HG02938 (cell line): ENCODE measurements around the gene PKNOX1.
"Not testable (repeated sequence)": the region's sequence is repeated elsewhere in the genome, so short reads cannot be mapped to it uniquely, and the experiment has no call there.

Experiments
- ATAC-seq: cut with Tn5 transposase; IDR thresholded peaks from one replicate; pipeline ENCODE4 v1.9.1; 2021; ENCODE audit warnings: mild to moderate bottlenecking, moderate library complexity; ENCODE audit not compliant: unreplicated experiment

Gene PKNOX1

DNA sequence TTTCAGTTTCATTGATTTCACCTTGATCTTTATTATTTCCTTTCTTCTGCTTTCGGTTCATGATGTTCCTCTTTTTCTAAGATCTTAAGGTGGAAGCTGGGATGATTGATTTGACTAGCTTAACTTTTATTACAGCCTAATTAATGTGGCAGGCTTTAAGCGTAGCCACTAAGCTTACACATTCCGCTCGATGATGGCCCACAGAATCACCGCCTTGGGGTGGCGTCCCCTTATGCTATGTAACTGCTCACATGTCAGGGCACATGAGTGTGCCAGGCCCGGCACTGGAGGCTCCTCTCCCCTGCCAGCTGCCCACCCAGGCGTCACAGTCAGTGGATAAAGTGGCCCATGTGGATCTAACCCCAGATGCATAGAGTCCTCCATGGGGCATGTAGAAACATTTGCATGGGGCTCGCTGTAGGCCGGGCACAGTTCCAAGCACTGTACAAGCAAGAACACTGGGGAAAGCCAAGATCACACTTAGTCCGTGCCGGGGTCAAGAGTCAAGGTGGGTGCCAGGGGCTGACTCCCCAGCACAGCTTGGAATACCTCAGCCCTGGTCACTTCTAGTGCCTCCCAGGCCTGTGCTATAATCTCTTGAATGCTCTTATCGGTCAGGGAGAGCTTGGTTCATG is 41.7 kb downstream of the PKNOX1 start:
- ATAC-seq = no peak

DNA sequence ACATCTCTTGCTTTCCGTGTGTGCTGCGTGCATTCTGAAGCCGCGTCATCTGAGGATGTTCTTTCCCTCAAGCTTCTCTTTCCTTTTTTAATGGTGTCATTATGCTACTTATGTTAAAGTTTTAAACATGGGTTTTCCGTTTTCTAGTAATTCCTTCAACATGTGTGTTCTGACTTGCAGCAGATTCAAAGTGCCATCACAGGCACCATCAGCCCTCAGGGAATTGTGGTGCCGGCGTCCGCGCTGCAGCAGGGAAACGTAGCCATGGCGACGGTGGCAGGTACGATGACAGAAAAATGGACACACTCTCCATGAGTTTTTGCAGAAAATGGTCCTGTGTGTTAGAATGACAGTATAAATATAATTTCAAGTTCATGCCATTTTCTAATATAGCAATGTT is 42.4 kb downstream of the PKNOX1 start:
- ATAC-seq = no peak

DNA sequence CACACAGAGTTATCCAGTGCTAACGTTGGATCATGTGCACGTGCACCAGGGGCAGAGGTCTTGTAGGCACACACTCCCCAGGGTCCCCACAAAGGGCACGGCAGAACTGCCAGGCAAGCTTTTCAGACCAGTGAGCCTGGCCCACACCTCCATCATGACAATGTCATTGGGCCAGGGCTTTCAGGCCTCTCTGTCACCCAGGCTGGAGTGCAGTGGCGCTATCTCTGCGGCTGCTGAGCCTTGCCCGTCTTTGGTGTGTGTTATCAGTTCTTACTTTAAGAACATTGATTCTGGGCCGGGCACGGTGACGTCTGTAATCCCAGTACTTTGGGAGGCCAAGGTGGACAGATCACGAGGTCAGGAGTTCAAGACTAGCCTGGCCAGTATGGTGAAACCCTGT is 44.2 kb downstream of the PKNOX1 start:
- ATAC-seq = no peak

DNA sequence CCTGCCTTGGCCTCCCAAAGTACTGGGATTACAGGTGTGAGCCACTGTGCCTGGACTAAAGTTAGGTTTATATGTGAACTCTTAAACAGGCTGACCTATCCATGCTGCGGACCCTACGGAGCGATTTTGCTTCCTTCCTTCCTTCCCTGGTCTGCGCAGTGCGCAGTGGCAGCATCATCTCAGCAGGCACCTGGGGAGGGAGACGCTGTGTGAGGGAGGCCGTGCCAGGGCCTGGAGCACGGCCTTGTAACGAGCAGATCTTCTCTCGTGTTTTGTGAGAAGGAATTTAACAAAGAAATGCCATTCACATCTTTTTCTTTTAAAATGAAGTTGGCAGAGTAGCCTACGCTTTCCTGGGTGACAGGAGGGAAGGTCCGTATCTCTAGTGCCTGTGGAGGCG is 45.8 kb downstream of the PKNOX1 start:
- ATAC-seq = no peak

DNA sequence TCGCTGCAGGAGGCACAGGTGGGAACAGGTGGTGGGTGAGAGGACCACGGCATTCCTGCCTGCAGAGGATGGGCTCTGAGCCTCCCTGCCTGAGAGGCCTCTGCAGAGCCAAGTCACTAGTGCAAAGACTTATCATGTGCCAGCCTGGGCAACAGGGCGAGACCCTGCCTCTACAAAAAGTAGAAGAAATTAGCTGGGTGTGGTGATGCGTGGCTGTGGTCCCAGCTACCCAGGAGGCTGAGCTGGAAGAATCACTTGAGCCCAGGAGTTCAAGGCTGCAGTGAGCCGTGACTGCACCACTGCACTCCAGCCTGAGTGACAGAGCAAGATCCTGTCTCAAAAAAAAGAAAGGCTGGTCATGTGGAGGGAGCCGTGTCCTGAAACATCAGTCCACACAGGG is 46.4 kb downstream of the PKNOX1 start:
- no peak for ATAC-seq

DNA sequence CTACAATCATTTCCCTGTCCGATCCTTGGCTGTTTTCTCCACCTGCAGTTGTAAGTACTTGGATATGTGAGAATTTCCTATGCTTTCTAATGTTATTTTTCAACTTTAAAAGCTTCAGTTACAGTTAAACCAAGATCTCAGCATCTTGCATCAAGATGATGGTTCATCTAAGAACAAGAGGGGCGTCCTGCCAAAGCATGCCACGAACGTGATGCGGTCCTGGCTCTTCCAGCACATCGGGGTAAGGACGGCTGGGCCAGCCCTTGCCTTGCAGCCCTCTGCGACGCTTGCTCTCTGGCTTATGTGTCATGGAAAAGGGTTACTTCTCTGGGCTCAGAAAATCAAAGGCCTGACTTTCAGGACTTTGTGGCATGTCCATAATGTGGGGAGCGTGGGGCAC is 46.8 kb downstream of the PKNOX1 start:
- no peak for ATAC-seq

DNA sequence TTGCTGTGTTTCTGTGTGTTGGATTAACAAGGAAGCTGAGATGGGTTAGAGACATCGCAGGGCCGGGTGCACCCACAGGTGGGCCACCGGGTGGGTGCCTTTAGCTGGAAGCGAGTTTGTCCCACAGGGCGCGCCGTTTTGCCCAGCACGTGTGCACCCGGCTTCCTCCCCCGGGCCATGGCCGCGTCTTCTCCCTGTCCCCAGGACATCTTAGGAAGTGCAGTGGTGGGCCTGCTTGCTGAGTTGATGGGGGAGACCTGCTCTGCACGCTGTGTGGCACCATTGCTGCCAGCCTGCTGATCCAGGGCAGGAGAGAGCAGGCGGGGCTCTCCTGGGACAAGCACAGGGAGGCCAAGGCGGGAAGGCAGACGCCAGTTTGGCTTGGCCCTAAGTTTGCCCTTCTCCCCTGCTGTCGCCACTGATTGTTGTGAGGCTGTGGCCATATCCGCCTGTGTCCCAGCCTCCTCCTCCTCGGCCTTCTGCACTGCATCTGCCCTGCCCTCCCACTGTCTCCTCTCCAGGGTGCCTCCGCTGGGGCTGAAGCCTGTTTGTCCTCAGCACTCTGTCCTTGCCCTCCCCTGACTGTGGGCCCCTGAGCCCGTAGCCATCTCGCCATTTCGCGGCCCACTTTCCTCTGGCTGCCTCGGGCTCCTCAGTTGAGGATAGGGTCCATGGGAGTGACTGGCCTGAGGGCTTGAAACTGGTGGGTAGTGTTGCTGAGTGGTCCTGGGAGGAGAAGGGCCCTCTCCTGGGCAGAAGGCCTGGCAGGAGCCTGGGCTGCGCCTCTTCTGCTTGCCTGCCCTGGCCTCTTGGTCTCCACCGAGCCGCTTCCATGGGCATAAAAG is 47.6 kb downstream of the PKNOX1 start:
- ATAC-seq = no peak

DNA sequence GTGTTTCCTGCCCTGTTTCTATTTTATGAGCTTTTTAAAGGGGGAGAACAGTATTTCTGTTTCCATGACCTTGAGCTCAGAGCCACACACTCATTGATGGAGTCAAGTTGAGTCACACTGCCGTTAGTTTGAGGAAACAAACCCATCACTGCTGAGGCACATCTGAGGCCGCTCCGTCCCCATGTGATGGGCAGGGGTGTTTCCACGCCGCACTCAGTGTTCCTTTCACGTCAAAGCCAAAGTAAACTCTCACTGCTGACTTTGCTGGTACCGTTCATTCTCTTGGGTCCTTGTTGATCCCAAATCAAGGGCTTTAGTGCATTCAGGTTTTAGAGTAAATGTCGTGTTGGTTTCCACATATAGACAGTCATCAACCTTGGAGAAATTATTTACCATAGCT is 48.8 kb downstream of the PKNOX1 start:
- ATAC-seq = no peak

DNA sequence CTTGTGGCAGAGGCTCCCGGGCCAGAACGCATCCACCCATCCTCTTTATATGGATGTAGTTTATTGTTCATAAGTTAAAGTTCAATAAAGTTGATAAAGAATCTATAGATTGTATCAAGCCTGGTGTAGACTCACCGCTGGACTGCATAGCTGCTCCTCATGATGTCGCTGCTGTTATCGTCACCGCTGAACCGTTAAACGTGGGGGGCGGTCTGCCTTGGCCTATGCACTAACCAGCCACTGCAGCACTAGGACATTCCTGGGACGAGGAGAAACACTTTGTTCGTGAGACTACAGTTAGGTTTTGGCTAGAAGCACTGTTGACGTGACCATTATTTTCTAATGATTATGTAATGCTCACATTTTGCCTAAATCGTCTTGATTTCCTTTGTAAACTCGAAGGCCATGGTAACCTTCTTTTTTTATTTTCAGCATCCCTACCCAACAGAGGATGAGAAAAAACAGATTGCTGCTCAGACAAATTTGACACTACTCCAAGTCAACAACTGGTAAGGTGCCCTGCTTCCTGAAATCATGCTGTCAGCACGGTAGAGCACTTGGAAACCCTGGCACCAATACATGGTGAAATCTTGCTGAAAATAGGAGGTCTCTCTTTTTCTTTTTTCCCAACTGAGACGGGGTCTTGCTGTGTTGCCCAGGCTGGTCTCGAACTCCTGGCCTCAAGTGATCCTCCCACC is 50.2 kb downstream of the PKNOX1 start:
- no peak for ATAC-seq

DNA sequence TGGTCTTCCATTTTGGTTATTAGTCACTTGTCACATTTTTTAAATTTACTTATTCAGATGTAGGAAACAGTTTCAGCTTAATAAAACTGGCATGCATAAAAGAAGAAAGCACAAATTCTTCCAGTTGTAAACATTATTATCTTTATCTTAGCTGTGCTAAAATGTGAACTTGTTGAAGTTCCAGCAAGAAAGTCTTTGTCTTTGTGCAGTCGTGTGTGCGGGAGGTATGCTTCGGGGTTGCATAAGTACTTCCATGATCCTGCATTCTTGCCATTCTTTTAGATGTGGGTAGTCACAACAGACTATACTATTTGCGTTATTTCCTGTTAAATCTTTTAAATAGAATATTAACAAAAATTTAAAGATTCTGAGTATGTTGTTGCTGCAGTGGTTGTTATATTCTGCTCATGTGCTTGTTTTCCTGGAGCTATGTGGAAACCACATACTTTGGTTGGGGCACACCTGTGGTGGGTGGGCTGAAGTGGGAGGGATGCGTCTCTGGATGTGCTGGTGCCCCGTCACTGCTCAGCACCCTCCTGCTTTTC is 51.3 kb downstream of the PKNOX1 start:
- no peak for ATAC-seq

DNA sequence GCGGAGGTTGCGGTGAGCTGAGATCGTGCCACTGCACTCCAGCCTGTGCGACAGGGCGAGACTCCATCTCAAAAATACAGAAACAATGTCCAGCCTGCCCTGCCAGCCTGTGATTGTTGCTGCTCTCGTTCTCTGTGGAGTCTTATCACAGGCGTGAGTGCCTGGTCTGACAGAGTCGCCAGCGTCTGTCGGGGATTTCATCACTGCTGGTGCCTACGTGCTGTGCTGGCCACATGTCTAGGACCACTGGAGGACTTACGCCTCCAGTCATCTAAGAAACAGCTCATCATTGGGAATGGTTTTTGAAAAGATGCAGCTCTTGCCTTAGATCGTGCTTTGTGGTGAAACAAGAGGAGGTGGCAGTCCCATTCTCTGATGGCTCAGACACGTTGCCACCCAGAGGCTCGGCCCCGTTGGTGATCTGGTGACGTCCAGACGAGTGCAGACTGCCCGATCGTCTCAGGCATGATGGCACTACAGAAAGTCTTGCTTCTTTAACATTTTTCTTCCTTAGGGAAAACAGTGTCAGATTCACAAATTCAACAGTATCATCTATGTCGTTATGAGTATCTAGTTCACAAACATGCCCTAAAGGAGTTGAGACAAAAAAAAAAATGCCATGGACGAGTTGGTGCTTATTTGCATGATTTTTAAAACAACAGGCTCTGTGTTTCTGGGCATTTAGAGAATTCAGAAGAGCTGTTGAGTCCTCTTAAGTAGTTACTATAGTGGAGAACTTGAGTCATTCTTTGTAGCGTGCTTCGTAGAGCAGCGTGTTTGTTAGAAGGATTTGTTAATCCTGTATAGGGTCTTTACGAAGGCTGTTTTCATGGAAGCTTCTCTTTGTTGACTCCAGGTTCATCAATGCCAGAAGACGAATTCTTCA is 53.7 kb downstream of the PKNOX1 start:
- no peak for ATAC-seq

DNA sequence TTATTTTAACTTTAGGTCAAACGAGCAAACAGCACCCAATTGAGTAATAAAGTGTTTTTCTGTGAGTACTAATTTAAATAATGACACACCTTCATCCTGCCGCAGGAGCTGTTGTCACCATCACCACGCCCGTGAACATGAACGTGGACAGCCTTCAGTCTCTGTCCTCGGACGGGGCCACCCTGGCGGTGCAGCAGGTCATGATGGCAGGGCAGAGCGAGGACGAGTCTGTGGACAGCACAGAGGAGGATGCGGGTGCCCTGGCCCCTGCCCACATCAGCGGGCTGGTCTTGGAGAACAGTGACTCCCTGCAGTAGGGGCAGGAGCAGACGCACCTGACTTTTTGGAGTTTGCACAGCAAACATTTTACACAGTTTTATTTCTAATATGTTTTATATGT is 55.4 kb downstream of the PKNOX1 start:
- ATAC-seq = no peak

DNA sequence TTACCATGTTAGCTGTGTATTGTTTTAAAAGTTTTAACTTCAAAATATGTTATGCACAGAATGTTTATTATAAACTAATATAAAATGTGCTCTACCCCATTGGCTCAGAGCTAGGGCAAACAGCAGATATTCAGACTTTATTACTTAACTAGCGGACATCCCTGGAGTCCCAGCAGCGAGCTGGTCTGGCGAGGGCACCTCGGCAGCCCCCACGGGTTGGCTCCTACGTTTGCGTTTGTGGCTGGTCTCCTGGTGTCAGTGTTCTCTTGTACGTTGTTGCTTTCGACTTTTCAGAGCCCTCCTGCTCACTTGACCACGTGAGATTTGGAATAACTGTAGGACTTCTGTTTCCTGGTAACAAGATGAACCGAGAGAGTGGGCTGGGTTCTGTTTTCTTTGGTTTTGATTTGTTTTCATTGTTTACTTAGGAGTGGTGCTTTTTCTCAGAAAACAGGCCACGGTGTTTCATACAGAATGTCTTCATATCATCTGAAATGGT is 56.8 kb downstream of the PKNOX1 start:
- ATAC-seq = no peak

DNA sequence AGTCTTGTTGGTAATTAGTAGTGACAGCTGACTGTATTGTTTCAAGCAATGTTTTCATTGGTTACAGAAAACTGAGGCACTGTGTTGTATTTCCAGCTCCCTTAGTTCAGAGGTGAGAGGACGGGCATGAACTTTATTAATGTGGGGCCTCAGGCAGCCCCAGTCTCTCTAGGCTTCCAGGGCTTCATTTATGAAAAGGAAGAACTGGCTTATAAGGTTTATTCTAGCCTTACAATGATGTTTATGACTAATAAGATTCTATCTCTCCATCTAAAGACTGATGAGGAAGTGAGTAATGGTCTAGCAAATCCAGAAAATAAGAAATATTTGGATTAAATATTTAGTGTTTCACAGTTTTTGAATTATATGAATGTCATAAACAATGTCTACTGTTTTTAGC is 59.7 kb downstream of the PKNOX1 start:
- no peak for ATAC-seq

DNA sequence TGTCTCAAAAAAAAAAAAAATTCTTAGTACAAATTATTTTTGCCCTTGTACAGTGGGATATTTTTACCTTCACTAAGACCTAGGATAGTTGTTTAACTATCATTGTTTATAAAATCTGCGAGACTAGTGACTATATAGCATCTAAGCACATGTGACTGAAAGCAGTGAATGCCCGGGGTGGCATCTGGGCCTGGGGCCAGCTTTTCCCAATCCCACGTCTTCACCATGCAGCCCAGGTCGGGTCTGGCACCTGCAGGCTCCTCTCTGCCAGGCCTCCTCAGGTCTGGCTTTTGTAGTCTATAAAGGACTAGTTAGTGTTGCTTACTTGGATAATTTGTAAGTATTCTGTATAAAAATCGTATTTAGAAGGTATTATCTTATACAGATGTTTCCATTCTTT is 60.5 kb downstream of the PKNOX1 start:
- no peak for ATAC-seq

DNA sequence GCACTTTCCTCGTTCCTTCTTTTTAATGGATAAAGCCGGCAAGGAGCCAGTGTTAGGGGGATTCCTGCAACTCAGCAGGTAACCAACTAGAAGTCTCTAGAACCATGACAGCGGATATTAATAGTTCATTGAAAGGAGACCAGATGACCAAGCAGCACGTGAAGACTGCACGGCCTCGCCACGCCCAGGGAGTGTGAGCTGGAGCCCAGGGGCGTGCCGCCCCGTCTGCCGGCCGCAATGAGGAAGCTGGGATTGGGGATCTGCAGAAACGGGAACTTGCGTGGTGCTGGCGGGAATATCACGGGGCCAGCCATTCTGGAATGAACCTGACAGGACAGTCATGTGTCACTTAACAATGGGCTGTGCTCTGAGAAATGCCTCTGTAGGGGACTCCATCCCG is 62.5 kb downstream of the PKNOX1 start:
- not testable (repeated sequence) for ATAC-seq

DNA sequence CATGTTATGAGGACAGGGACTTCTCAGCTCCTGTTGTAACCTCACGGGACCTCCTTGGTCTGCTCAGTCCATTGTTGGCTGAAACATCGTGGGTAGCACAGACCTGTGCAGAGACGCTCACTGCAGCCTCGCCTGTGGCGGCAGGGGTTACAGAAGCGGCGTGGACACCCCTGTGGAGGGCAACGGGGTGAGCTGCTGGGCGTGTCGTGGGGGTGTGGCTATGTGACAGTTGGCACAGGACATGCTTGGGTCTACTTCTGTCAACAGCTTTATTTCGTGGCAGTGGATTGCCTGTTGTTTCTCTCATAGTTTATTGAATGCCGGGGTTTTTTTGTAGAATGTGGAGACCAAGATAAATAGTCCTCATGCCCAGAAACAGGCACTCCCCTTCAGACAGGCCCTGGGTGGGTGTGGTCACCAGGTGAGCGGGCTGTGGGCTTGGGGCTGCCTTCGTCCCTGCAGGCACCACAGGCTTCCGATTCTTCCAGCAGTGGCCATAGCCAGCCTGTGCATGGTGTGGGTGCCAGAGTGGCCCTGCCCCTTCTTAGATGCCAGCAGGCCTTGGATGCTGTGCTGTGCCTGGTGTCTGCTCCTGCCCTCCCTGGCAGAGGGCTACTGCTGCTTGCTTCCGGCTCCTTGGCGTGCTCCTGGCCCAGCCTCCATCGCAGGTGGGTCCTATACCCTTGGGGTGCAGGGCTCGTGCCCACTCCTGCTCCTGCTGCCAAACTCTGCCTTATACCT is 63.7 kb downstream of the PKNOX1 start:
- ATAC-seq = not testable (repeated sequence)

DNA sequence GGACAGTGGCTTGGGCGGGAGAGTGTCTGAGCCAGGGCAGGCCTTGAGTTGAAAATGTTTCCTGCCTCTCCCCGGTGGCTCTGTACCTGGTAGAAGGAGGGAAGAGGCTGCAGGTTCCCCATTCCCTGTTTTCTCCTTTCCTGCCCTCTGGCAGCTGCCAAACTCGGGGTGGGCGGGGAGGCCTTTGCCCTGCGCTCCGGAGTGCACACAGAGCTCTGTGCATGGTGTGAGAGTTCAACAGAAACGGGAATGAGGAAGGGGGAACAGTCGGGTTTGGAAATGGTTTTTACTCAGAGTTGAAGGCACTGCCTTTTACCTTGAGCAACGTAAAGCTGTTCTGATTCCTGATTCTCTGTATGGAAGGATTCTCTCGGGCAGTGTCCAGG is 64.3 kb downstream of the PKNOX1 start:
- ATAC-seq = not testable (repeated sequence)

DNA sequence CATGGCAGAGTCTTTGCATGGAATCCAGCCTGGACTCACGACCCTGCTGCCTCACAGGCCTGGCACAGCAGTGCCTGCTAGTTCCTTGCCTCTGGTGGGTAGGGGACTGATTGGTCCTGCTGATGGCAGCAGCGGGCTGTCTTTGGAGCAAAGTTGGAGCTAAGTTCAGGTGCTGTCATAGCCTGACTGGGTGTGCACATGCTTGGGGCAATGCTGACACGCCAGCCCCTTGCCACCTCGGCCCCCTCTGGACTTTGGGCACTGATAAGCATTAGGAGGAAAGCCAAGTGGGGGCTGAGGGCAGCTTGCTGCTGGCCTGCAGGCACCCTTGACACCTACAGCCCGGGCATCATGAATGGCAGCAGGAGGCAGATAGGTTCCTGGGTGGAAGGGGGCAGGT is 67.8 kb downstream of the PKNOX1 start:
- ATAC-seq = not testable (repeated sequence)

DNA sequence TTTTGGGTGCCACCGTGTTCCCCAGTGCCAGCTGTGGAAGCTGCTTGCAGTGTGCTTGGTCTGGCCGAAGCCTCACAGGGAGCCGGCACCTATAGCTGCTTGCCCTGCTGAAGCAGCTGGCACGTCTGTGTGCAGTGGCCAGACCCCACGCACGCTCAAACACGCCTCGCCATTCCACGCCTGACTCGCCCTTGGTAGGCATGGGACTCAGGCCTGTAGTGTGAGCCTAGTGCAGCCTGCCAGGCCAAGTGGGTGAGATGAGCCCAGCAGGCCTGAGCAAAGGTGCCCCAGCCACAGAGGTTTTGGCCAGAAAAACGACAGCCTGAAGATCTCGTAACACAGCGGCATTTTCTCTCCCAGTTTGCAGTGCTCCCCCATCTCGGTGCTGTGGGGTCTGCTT is 68.9 kb downstream of the PKNOX1 start:
- not testable (repeated sequence) for ATAC-seq
